GM18526 (cell line): ENCODE results near the gene CSNK2A1.

Experiments
- POLR2A ChIP-seq: IDR thresholded peaks from 3 replicates; pipeline ENCODE4 v1.6.1; 2011; ENCODE audit not compliant: insufficient read length; ENCODE audit errors: extremely low read depth

Gene CSNK2A1

DNA sequence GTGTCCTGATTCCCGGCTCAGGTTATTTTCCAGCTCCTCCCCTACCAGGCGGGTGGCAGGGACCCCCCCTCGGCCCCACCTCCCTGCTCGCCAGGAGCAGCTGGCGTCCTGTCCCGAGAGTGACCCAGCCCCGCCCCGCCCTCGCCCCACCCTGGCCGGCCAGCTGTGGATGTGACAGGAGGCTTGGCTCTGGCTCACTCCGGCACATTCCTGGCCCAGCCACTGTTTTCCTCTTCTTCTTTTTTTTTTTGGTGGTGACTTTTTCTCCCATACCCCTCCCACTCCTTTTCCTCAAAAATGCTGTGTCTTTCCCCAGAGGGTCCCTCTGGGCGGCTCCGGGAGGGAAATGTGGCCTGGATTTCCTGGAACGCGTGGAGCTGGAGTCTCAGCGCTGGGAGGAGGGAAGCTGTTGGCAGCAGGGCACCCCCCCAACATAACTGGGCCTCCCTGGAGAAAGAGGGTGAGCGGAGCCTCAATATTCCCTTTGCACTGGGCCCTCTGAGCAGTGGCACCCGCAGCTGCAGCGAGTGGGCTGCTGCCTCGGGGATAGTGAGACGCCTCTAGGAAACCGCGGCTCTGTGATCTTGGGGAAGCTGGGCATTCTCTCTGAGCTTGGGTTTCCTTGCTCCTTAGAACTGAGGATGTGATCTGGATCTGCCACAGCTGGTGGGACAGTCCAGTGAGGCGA is 28.3 kb upstream of the CSNK2A1 start:
- no peak for TF ChIP-seq POLR2A

DNA sequence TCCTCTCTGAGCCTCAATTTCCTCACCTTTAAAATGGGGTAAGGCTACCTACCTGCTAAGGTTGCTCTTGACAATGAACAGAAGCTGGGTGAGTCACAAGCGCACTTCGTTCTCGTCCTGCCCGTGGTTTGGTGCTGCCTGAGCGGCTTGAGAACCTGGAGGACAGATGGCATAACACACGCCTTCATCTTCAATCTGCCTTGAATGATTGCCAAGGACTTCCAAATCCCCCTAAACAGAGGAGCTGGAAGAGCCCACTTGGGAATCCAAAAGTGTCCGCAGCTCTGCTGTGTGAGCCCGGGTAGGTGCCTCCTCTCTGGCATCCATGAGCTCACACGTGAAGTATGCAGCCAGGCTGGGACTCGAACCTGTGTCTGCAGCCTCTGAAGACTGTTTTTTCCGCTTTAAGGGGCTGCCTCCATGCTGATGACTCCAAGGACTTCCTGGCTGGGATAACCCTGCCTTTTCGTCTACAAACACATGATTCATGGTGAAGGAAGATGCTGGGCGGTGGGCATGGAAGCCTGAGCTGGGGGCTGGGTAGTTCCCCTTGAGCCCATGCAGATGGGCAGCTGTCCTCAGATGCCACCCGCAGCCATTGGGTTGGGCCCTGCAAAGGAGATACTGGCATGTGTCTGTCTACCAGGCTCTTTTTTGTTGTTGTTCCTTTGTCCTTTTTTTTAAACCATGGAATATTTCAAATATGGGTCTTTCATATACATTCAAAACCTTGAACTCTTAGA is 25.3 kb upstream of the CSNK2A1 start:
- TF ChIP-seq POLR2A, result no peak

DNA sequence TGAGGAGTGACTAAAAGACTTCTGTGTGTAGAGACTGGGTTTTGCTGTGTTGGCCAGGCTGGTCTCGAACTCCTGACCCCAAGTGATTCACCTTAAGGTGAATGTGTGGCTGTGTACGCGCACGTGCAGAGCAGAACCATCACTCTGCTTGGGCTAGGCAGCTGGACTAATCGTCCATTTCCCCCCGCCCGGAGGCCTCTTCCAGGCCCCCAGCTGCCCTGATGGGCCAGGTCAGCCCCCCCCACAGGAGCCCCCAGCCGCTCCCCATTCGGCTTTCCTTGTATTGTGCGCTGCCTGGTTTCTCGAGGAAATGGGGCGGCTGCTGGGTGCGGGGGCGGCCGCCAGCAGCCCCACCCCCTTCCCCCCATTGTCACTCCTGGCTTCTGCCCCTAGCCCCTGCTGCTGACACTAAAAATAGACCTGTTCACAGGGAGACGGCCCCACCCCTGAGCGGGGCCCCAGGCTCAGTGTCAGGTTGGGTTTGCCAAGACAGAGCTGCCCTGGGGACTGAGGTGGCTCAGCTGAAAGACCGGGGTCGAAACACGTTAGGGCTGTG is 24.6 kb upstream of the CSNK2A1 start:
- no peak for TF ChIP-seq POLR2A

DNA sequence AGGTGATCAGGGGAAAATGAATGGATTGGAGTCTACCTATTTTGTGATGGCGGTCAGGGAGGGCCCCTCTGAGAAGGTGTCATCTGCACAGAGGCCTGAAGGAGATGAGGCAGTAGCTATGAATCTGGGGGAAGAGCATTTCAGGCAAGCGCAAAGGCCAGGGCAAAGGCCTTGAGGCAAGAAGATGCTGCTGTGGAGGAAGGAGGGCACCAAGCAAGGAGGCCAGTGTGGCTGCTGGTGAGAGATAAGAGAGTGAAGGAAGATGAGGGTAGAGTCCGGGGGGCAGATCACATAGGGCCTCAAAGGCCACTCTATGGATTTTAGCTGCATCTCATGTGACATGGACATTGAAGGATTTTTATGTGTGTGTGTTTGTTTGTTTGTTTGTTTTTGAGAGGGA is 20.6 kb upstream of the CSNK2A1 start:
- TF ChIP-seq POLR2A, result no peak

DNA sequence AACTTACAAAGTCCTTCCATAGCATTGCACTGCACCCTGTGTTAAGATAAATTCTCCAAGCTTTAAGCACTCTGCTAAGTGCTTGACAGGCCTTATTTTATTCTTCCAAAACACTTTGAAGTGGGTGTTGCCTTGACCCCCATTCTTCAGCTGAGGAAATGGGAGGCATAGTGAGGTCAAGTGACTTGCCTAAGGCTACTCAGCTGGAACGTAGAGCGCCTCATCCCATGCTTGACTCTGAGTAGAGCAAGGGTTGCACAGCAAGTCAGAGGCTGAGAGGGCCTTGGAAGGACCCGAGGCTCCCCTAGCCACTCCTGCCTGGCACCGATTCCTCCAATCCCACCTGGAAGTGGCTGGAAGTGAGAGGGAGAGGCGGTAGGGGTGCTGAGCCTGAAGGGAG is 19.6 kb upstream of the CSNK2A1 start:
- TF ChIP-seq POLR2A, result no peak

DNA sequence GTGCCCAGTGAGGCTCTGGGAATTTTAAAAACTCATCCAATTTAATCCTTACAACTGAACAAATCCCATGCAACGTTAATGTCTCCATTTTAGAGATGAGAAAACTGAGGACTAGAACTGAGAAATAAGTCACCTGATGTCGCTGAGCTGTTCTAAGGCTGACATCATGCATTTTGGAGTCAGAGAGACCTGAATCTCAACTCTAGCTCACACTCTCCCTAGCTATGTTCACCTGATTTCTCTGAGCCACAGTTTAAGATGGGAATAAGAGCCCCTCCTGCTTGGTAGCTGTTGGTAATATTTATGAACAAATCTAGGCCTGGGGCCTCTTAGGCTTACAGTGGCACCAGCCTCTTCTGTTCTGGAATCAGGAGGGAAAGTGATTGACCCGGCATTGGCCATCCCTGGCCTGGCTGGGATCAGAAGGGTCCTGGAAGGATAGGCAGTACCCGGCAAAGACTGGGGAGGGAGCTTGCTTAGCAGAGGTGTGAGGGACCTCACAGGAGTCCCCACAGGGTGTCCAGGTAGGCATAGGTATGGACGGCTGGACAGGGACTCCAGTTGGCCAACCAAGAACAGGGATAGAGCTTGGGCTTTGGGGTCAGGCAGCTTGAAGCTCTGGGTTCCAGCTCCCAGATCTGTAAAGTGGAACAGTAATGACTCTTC is 18.8 kb upstream of the CSNK2A1 start:
- no peak for TF ChIP-seq POLR2A

DNA sequence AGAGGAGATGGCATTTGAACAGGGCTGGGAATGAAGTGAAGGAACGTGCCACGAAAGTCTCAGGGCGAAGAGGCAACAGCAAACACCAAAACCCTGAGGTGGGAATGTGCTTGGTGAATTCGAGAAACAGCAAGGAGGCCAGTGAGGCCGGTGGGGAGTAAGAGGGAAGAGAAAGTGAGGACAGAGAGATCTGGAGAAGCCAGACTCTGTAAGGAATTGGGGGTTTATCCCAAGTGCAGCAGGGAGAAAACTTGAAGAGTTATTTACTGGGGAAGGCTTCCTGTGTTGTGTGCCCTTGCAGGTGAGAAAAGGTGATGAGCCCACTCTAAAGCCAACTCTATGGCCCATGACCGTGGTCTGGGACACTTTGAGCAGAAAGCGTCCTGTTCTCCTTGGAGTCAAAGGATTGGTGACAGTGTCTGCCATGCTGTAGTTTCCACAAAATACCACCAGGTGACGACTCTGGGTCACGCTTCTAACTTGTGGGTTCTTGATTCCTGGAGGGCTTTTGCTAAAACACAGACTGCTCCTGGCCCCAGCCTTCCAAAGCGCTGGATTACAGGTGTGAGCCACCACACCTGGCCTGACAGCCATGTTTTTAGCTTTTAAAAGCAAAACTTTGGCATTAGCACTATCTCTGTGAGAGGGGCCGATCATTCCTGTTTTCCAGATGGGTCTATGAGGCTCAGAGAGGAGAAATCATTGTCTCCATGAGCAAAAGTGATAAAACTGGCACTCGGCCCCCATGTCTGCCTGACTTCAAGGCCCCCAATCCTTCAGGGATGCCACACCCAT is 18.0 kb upstream of the CSNK2A1 start:
- no peak for TF ChIP-seq POLR2A

DNA sequence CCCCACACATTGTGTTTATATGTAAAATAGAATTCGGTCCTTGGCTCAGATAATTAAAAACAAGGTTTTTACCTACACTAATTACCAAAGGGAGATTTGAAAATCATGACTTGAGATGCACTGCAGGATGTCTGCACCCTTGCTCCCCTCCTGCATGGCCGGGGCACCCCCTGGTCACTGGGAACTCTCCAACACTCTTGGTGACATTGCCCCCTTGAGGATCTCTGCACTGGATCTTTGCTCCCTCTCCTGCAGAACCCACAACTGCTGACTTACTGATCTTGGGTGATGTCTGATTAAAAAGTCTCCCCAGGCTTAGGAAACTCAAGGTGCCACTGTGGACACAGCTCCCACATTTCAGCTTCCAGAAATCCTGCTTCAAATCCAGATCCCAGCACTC is 17.1 kb upstream of the CSNK2A1 start:
- no peak for TF ChIP-seq POLR2A

DNA sequence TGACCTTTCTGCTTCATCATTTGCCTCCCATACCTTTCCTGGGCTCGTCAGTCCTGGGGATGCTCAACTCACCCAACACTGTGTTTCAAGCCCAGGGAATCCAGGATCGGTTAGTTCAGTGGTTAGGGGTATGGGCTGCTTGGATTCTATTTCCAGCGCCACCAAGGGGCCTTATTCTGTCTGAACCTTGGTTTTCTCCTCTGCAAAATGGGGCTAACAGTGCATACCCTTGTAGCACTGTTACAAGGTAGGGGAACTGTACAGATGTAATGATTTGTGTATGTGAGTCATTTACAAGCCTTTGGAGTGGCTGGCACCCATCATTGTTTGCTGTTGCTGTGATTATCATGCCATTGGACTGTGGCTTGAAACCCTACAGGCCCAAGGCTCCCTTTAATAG is 14.5 kb upstream of the CSNK2A1 start:
- TF ChIP-seq POLR2A, result no peak

DNA sequence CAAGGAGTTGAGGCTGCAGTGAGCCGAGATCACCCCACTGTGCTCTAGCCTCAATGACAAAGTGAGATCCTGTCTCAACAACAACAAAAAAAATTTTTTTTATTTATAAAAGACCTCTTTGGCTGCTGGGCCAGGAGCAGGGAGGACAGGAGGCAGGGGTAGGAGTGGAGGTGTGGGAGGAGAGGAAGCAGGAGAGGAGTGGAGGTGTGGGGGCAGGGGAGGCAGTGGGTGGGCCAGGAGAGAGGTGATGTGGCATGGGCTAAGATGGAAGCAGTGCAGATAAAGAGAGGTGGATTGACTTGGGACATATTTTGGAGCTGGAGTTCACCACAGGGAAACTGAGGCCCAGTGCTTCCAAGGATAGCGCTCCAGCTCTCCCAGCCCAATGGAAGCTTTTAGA is 13.4 kb upstream of the CSNK2A1 start:
- no peak for TF ChIP-seq POLR2A

DNA sequence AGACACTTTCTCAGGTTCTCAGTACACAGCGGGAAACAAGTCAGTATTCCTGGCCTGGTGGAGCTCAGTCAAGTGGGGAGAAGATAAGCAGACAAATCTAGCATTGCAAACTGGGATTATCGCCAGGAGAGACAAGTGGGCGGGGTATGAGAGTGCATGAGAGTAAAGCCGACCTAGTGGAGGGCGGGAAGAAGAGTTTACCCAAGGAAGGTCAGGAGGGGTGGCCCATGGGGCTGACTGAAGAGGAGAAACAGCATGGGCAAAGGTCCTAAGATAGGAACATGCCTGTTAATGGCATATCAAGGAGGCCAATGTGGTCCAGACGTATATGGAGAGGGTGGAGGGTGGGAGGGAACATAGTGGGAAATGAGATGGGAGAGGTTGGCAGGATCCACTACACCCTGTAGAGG is 12.4 kb upstream of the CSNK2A1 start:
- TF ChIP-seq POLR2A, result no peak

DNA sequence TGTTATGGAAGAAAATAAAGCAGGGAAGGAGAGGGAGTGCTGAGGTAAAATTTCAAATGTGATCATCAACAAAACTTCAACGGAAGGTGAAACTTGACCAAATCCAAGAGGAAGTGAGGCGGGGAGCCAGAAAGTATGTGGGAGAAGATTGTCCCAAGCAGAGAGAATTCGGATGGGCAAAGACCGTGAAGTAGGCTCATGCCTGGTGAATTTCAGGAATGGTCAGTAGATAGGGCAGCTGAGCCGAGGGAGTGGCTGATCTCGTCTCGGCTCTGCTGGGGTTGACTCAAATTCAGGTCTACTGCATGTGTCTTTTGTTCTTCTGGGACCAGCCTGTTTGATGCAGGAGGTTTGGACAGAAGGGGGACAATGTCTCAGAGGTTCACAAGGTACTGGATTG is 7.0 kb upstream of the CSNK2A1 start:
- no peak for TF ChIP-seq POLR2A

DNA sequence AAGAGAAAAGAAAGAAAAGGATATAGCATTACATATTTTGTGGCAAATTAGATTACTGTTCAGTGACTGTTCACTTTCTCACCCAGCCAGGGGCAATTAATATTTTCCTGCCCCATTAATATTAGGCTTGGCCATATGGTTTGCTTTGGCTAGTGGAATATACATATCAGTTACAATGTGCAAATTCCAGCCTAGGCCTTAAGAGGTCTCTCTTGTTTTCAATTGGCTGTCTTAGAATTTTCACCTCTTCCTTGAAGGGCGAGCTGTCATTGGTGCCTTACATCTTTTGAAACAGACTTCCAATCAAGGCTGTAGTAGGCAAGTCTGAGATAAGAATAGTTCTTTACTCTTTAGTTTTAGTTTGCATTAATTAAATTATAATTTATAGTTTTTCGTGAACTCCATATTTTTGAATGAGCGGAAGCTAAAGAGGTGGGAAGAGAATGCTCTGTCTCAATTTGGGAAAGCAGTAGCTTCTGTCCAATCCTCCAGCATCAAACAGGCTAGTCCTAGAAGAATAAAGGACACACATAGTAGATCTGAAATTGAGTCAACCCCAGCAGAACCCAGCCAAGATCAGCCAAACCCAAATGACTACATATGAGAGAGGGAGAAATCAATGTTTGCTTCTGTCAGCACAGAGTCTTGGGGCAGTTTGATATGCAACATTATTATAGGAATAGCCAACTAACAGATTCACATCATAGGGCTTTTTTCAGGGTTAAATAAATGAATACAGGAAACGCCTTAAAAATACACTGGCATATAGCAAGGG is 6.3 kb upstream of the CSNK2A1 start:
- TF ChIP-seq POLR2A, result no peak

DNA sequence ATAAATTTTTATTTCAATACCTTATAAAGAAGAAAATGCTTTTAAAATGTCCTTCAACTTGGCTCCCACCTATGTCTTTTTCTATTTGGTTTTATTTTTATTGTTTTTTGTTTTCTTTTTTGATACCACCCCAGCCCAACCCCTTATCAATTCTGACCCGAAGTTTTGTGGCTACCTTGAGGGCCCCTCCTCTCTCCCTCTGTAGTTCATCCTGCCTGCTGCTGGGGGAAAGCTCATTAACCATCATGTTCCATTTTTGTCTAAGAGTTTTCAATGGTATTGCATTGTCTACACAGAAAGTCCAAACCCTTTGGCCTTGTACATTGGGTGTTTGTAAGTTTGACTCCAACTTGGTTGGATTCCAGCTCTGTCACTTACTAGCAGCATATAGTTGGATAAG is 5.3 kb upstream of the CSNK2A1 start:
- no peak for TF ChIP-seq POLR2A
